GM23338 (cell line): ENCODE results near the gene PDZD7. TPM values are rescaled to one million over a fixed set of nuclear protein-coding genes. Genes with fewer than 3 reads are reported as not detected.

Source experiments
- ATAC-seq: fragments of 200-7000 bp; cut with Tn5 transposase; 3 replicates; pipeline ENCODE4 v1.9.1; 2020
- DNase-seq: peaks from one replicate; pipeline ENCODE4 v3.0.0-alpha.2; 2015; ENCODE audit warnings: low spot score
- H2AFZ ChIP-seq: fragments of 200-600 bp; sonication (generic); 2 replicates; pipeline ENCODE4 v1.8.0; 2016; ENCODE audit warnings: antibody characterized with exemption, mild to moderate bottlenecking, moderate library complexity
- H3F3A ChIP-seq: fragments of 200-600 bp; sonication (generic); replicated peaks from 2 replicates; pipeline ENCODE4 v1.8.0; 2017; ENCODE audit warnings: antibody characterized with exemption, mixed run types, low read depth
- H3K27ac ChIP-seq: fragments of 200-600 bp; sonication (generic); 2 replicates; pipeline ENCODE4 v1.6.1; 2016; ENCODE audit warnings: low read depth
- H3K27me3 ChIP-seq: fragments of 200-600 bp; sonication (generic); 2 replicates; pipeline ENCODE4 v1.8.0; 2016; ENCODE audit warnings: mild to moderate bottlenecking, mixed run types, moderate library complexity; ENCODE audit not compliant: insufficient read depth
- H3K36me3 ChIP-seq: fragments of 200-600 bp; sonication (generic); 2 replicates; pipeline ENCODE4 v1.8.0; 2016; ENCODE audit warnings: mild to moderate bottlenecking; ENCODE audit not compliant: insufficient read depth
- H3K4me1 ChIP-seq: fragments of 200-600 bp; sonication (generic); 2 replicates; pipeline ENCODE4 v1.8.0; 2016; ENCODE audit warnings: mild to moderate bottlenecking, moderate library complexity; ENCODE audit not compliant: insufficient read depth
- H3K4me2 ChIP-seq: fragments of 200-600 bp; sonication (generic); 2 replicates; pipeline ENCODE4 v1.7.1; 2017; ENCODE audit warnings: mixed run types
- H3K4me3 ChIP-seq: fragments of 200-600 bp; sonication (generic); 2 replicates; pipeline ENCODE4 v1.6.1; 2016; ENCODE audit warnings: mixed run types
- H3K79me2 ChIP-seq: fragments of 200-600 bp; sonication (generic); replicated peaks from 2 replicates; pipeline ENCODE4 v1.8.0; 2017; ENCODE audit warnings: mild to moderate bottlenecking; ENCODE audit not compliant: insufficient read depth
- H3K9me2 ChIP-seq: fragments of 200-600 bp; sonication (generic); 2 replicates; pipeline ENCODE4 v1.8.0; 2017; ENCODE audit not compliant: insufficient read depth
- H4K20me1 ChIP-seq: fragments of 200-600 bp; sonication (generic); replicated peaks from 2 replicates; pipeline ENCODE4 v1.8.0; 2017; ENCODE audit warnings: mild to moderate bottlenecking; ENCODE audit not compliant: insufficient read depth
- H3K27ac Mint-ChIP-seq: 2 replicates; pipeline ENCODE4 v1.8.0; 2020; ENCODE audit warnings: inconsistent platforms, mild to moderate bottlenecking, moderate library complexity, mixed read lengths
- H3K27me3 Mint-ChIP-seq: 3 replicates; pipeline ENCODE4 v1.8.0; 2022; ENCODE audit warnings: low read depth, mild to moderate bottlenecking, moderate library complexity, mixed read lengths, inconsistent platforms; ENCODE audit not compliant: insufficient read depth, poor library complexity
- H3K36me3 Mint-ChIP-seq: 3 replicates; pipeline ENCODE4 v1.8.0; 2021; ENCODE audit warnings: low read depth, mild to moderate bottlenecking, inconsistent platforms, moderate library complexity, mixed read lengths
- H3K4me1 Mint-ChIP-seq: 3 replicates; pipeline ENCODE4 v1.8.0; 2020; ENCODE audit warnings: mild to moderate bottlenecking, inconsistent platforms, mixed read lengths
- H3K4me3 Mint-ChIP-seq: 3 replicates; pipeline ENCODE4 v1.8.0; 2021; ENCODE audit warnings: moderate library complexity, mild to moderate bottlenecking, inconsistent platforms, mixed read lengths
- H3K9me3 Mint-ChIP-seq: 3 replicates; pipeline ENCODE4 v1.8.0; 2020; ENCODE audit warnings: moderate library complexity, mild to moderate bottlenecking, inconsistent platforms, mixed read lengths
- CREB1 ChIP-seq: fragments of 250-450 bp; sonication (Bioruptor Pico); IDR thresholded peaks from 2 replicates; pipeline ENCODE4 v1.5.0; 2020; ENCODE audit warnings: low read depth, mild to moderate bottlenecking, moderate library complexity
- EZH2 ChIP-seq: fragments of 200-600 bp; sonication (generic); IDR thresholded peaks from one replicate; pipeline ENCODE4 v1.8.0; 2017; ENCODE audit warnings: antibody characterized with exemption, mild to moderate bottlenecking, low read depth; ENCODE audit not compliant: unreplicated experiment
- EZH2phosphoT487 ChIP-seq: fragments of 200-600 bp; sonication (generic); IDR thresholded peaks from one replicate; pipeline ENCODE4 v1.8.1; 2018; ENCODE audit warnings: antibody characterized with exemption; ENCODE audit not compliant: unreplicated experiment
- JUNB ChIP-seq: IDR thresholded peaks from one replicate; pipeline ENCODE4 v1.6.1; 2016; ENCODE audit warnings: antibody characterized with exemption; ENCODE audit not compliant: unreplicated experiment
- NANOG ChIP-seq: IDR thresholded peaks from 2 replicates; pipeline ENCODE4 v1.6.1; 2016; ENCODE audit warnings: antibody characterized with exemption, borderline replicate concordance
- POLR2AphosphoS5 ChIP-seq: IDR thresholded peaks from 2 replicates; pipeline ENCODE4 v1.6.1; 2016; ENCODE audit warnings: antibody characterized with exemption, low read depth
- STAT1 ChIP-seq: IDR thresholded peaks from one replicate; pipeline ENCODE4 v1.6.1; 2016; ENCODE audit warnings: antibody characterized with exemption; ENCODE audit not compliant: unreplicated experiment
- ZNF114 ChIP-seq: fragments of 250-450 bp; sonication (Bioruptor Pico); IDR thresholded peaks from 2 replicates; pipeline ENCODE4 v1.5.0; 2020; ENCODE audit warnings: mild to moderate bottlenecking, moderate library complexity
- ZNF331 ChIP-seq: fragments of 250-450 bp; sonication (Bioruptor Pico); IDR thresholded peaks from 2 replicates; pipeline ENCODE4 v1.5.0; 2020; ENCODE audit warnings: low read depth, mild to moderate bottlenecking, moderate library complexity
- polyA plus RNA-seq: library from polyadenylated mRNA; unstranded; fragments of >200 nt; fragmentation: Nextera tagmentation; extraction: Ambion mirVana; gene quantifications from 2 replicates; pipeline ENCODE4 v1.2.1, GENCODE V29; 2016
- total RNA-seq: library from RNA; depleted of rRNA; stranded (reverse); fragments of >200 nt; shearing (Covaris generic); gene quantifications from 2 replicates; pipeline ENCODE4 v1.2.3, GENCODE V29; 2014
- TF ChIP-seq, protein P1 (sequence below), 2 experiments: fragments of 200-600 bp in 1 of 2; sonication (generic) in 1 of 2; conservative IDR thresholded peaks; 2 replicates each; pipeline versions ENCODE4 v1.5.1 to v1.6.1; 2016 to 2017; ENCODE audit warnings: antibody characterized with exemption in 2 of 2, low read depth in 2 of 2, mild to moderate bottlenecking in 2 of 2, moderate library complexity in 1 of 2
- TF ChIP-seq, protein P2 (sequence below): IDR thresholded peaks from 2 replicates; pipeline ENCODE4 v1.6.1; 2016; ENCODE audit warnings: antibody characterized with exemption
- TF ChIP-seq, protein P3 (sequence below): IDR thresholded peaks from one replicate; pipeline ENCODE4 v1.6.1; 2018; ENCODE audit warnings: antibody characterized with exemption; ENCODE audit not compliant: unreplicated experiment
- TF ChIP-seq, protein P4 (sequence below): fragments of 250-450 bp; sonication (Bioruptor Pico); IDR thresholded peaks from 2 replicates; pipeline ENCODE4 v1.5.0; 2020; ENCODE audit warnings: mild to moderate bottlenecking, moderate library complexity

The PDZD7 gene
- total and polyA plus RNA-seq, 2 experiments from 2014 or later = 1.7 to 2.3 TPM

DNA sequence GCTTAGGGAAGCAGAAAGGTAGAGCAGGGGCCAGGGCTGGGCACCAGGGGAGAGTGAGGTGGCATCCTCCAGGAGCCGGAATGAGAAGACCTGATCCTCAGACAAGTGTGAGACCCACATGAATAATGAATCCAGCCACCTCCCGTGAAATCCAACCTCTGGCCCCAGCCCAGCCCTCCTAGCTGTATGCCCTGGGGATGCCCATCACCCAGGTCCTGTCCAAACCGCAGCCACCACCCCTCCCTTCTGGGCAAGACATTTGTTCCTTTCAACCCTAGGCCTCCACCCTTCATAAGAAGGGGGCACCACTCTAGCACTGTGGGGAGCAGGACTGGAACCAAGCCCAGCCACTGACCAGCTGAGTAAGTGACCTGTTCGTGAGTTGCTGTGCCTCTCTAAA lies 9.7 kb downstream of the PDZD7 start:
- H3K4me3 Mint-ChIP-seq = no peak overlapping the region
- no peak overlapping the region for H3K27ac Mint-ChIP-seq
- DNase-seq (no peak), ATAC-seq (no peak)
- H3K27ac ChIP-seq = no peak overlapping the region
- no peaks in the 10 kb centered on the region for H3K36me3 ChIP-seq
- H3K36me3 Mint-ChIP-seq = no peaks in the 10 kb centered on the region; the same call in 2 of the 3 replicates
- H3K27me3 Mint-ChIP-seq = peaks cover 56% of the 10 kb centered on the region
- no peak overlapping the region for H3K4me2 ChIP-seq
- TF ChIP-seq JUNB (no peak), STAT1 (no peak), NANOG (no peak), CREB1 (no peak), EZH2phosphoT487 (no peak), EZH2 (no peak), ZNF114 (CRISPR knock-in tag) (no peak), ZNF331 (CRISPR knock-in tag) (no peak), POLR2AphosphoS5 (no peak)
- TF ChIP-seq, protein P1, sequence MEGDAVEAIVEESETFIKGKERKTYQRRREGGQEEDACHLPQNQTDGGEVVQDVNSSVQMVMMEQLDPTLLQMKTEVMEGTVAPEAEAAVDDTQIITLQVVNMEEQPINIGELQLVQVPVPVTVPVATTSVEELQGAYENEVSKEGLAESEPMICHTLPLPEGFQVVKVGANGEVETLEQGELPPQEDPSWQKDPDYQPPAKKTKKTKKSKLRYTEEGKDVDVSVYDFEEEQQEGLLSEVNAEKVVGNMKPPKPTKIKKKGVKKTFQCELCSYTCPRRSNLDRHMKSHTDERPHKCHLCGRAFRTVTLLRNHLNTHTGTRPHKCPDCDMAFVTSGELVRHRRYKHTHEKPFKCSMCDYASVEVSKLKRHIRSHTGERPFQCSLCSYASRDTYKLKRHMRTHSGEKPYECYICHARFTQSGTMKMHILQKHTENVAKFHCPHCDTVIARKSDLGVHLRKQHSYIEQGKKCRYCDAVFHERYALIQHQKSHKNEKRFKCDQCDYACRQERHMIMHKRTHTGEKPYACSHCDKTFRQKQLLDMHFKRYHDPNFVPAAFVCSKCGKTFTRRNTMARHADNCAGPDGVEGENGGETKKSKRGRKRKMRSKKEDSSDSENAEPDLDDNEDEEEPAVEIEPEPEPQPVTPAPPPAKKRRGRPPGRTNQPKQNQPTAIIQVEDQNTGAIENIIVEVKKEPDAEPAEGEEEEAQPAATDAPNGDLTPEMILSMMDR (conservative IDR thresholded peaks at IDR 0.05; ENCODE audit: low read depth in 2 of 2) = no peak
- TF ChIP-seq, protein P2, sequence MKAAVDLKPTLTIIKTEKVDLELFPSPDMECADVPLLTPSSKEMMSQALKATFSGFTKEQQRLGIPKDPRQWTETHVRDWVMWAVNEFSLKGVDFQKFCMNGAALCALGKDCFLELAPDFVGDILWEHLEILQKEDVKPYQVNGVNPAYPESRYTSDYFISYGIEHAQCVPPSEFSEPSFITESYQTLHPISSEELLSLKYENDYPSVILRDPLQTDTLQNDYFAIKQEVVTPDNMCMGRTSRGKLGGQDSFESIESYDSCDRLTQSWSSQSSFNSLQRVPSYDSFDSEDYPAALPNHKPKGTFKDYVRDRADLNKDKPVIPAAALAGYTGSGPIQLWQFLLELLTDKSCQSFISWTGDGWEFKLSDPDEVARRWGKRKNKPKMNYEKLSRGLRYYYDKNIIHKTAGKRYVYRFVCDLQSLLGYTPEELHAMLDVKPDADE = no peak
- TF ChIP-seq, protein P3, sequence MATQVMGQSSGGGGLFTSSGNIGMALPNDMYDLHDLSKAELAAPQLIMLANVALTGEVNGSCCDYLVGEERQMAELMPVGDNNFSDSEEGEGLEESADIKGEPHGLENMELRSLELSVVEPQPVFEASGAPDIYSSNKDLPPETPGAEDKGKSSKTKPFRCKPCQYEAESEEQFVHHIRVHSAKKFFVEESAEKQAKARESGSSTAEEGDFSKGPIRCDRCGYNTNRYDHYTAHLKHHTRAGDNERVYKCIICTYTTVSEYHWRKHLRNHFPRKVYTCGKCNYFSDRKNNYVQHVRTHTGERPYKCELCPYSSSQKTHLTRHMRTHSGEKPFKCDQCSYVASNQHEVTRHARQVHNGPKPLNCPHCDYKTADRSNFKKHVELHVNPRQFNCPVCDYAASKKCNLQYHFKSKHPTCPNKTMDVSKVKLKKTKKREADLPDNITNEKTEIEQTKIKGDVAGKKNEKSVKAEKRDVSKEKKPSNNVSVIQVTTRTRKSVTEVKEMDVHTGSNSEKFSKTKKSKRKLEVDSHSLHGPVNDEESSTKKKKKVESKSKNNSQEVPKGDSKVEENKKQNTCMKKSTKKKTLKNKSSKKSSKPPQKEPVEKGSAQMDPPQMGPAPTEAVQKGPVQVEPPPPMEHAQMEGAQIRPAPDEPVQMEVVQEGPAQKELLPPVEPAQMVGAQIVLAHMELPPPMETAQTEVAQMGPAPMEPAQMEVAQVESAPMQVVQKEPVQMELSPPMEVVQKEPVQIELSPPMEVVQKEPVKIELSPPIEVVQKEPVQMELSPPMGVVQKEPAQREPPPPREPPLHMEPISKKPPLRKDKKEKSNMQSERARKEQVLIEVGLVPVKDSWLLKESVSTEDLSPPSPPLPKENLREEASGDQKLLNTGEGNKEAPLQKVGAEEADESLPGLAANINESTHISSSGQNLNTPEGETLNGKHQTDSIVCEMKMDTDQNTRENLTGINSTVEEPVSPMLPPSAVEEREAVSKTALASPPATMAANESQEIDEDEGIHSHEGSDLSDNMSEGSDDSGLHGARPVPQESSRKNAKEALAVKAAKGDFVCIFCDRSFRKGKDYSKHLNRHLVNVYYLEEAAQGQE = no peak
- TF ChIP-seq, protein P4, sequence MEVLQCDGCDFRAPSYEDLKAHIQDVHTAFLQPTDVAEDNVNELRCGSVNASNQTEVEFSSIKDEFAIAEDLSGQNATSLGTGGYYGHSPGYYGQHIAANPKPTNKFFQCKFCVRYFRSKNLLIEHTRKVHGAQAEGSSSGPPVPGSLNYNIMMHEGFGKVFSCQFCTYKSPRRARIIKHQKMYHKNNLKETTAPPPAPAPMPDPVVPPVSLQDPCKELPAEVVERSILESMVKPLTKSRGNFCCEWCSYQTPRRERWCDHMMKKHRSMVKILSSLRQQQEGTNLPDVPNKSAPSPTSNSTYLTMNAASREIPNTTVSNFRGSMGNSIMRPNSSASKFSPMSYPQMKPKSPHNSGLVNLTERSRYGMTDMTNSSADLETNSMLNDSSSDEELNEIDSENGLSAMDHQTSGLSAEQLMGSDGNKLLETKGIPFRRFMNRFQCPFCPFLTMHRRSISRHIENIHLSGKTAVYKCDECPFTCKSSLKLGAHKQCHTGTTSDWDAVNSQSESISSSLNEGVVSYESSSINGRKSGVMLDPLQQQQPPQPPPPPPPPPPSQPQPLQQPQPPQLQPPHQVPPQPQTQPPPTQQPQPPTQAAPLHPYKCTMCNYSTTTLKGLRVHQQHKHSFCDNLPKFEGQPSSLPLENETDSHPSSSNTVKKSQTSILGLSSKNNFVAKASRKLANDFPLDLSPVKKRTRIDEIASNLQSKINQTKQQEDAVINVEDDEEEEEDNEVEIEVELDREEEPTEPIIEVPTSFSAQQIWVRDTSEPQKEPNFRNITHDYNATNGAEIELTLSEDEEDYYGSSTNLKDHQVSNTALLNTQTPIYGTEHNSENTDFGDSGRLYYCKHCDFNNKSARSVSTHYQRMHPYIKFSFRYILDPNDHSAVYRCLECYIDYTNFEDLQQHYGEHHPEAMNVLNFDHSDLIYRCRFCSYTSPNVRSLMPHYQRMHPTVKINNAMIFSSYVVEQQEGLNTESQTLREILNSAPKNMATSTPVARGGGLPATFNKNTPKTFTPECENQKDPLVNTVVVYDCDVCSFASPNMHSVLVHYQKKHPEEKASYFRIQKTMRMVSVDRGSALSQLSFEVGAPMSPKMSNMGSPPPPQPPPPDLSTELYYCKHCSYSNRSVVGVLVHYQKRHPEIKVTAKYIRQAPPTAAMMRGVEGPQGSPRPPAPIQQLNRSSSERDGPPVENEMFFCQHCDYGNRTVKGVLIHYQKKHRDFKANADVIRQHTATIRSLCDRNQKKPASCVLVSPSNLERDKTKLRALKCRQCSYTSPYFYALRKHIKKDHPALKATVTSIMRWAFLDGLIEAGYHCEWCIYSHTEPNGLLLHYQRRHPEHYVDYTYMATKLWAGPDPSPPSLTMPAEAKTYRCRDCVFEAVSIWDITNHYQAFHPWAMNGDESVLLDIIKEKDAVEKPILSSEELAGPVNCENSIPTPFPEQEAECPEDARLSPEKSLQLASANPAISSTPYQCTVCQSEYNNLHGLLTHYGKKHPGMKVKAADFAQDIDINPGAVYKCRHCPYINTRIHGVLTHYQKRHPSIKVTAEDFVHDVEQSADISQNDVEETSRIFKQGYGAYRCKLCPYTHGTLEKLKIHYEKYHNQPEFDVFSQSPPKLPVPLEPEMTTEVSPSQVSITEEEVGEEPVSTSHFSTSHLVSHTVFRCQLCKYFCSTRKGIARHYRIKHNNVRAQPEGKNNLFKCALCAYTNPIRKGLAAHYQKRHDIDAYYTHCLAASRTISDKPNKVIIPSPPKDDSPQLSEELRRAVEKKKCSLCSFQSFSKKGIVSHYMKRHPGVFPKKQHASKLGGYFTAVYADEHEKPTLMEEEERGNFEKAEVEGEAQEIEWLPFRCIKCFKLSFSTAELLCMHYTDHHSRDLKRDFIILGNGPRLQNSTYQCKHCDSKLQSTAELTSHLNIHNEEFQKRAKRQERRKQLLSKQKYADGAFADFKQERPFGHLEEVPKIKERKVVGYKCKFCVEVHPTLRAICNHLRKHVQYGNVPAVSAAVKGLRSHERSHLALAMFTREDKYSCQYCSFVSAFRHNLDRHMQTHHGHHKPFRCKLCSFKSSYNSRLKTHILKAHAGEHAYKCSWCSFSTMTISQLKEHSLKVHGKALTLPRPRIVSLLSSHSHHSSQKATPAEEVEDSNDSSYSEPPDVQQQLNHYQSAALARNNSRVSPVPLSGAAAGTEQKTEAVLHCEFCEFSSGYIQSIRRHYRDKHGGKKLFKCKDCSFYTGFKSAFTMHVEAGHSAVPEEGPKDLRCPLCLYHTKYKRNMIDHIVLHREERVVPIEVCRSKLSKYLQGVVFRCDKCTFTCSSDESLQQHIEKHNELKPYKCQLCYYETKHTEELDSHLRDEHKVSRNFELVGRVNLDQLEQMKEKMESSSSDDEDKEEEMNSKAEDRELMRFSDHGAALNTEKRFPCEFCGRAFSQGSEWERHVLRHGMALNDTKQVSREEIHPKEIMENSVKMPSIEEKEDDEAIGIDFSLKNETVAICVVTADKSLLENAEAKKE = no peak
- peaks cover 47% of the 10 kb centered on the region for H3K27me3 ChIP-seq
- peaks cover 9% of the 10 kb centered on the region; the same call in 1 of the 2 replicates for H3K4me1 ChIP-seq
- no peaks in the 10 kb centered on the region for H4K20me1 ChIP-seq
- no peaks in the 10 kb centered on the region for H3K9me2 ChIP-seq
- H3K4me1 Mint-ChIP-seq = peaks cover 5% of the 10 kb centered on the region; the same call in 2 of the 3 replicates
- H3F3A ChIP-seq = no peaks in the 10 kb centered on the region
- no peaks in the 10 kb centered on the region for H3K9me3 Mint-ChIP-seq
- H3K79me2 ChIP-seq = no peaks in the 10 kb centered on the region
- H3K4me3 ChIP-seq = no peak overlapping the region
- no peak overlapping the region for H2AFZ ChIP-seq
